Uterus (tissue), 4 donors: Measurements from ENCODE around the gene ZNF486. TPM values are rescaled to one million over a fixed set of nuclear protein-coding genes. Genes with fewer than 3 reads are reported as not detected.

Experiments used
- DNase-seq, 2 donors: peaks; one replicate each; pipeline ENCODE4 v3.0.0-alpha.2; 2019 to 2020
- H3K27ac ChIP-seq, 2 donors: fragments of 200-600 bp; sonication (generic); 1 replicate in 1 of 2; 2 replicates in 1 of 2; pipeline ENCODE4 v1.5.1; 2016 to 2018
- H3K27me3 ChIP-seq, 2 donors: fragments of 200-600 bp; sonication (generic); one replicate each; pipeline ENCODE4 v1.5.1; 2018 to 2019; ENCODE audit warnings: control low read depth in 1 of 2
- H3K36me3 ChIP-seq, 2 donors: fragments of 200-600 bp; sonication (generic); one replicate each; pipeline ENCODE4 v1.5.1; 2019; ENCODE audit warnings: control low read depth in 1 of 2
- H3K4me1 ChIP-seq, 2 donors: fragments of 200-600 bp; sonication (generic); one replicate each; pipeline ENCODE4 v1.5.1; 2018 to 2019; ENCODE audit warnings: control low read depth in 1 of 2
- H3K4me3 ChIP-seq, 2 donors: fragments of 200-600 bp; sonication (generic); 1 replicate in 1 of 2; 2 replicates in 1 of 2; pipeline ENCODE4 v1.5.1; 2018 to 2019; ENCODE audit warnings: mild to moderate bottlenecking in 1 of 2
- H3K9me3 ChIP-seq, 2 donors: fragments of 200-600 bp; sonication (generic); one replicate each; pipeline ENCODE4 v1.5.1; 2019; ENCODE audit warnings: control low read depth in 1 of 2
- POLR2A ChIP-seq, 2 donors: fragments of 450-650 bp; IDR thresholded peaks; one replicate each; pipeline ENCODE4 v1.6.1; 2016; ENCODE audit warnings: antibody characterized with exemption in 2 of 2, mild to moderate bottlenecking in 1 of 2, moderate library complexity in 1 of 2
- intact Hi-C: fragments of 100-400 bp; cut with DNase I; formaldehyde crosslinking; loops from one replicate; pipeline ENCODE4 v1.15.1; 2023; ENCODE audit warnings: low total_unique reads
- total RNA-seq, 4 donors: library from RNA; depleted of rRNA in 3 of 4; stranded (reverse); fragments of >200 nt in 3 of 4; gene quantifications; one replicate each; pipeline versions ENCODE4 v1.1.0 to v1.2.4, GENCODE V29; 2014 to 2023
- TF ChIP-seq, protein P1 (sequence below), 4 experiments: fragments of 200-600 bp in 2 of 4; fragments of 450-650 bp in 2 of 4; sonication (generic) in 2 of 4; IDR thresholded peaks; one replicate each; pipeline ENCODE4 v1.5.1; 2016 to 2019; ENCODE audit warnings: antibody characterized with exemption in 4 of 4, mild to moderate bottlenecking in 2 of 4, moderate library complexity in 1 of 4
- donor health status: DM: yes; HTN: yes; CAD: no.

The ZNF486 gene
- total RNA-seq, 4 donors from 2014 or later = 2.8 to 16.9 (median 6.3) TPM

DNA sequence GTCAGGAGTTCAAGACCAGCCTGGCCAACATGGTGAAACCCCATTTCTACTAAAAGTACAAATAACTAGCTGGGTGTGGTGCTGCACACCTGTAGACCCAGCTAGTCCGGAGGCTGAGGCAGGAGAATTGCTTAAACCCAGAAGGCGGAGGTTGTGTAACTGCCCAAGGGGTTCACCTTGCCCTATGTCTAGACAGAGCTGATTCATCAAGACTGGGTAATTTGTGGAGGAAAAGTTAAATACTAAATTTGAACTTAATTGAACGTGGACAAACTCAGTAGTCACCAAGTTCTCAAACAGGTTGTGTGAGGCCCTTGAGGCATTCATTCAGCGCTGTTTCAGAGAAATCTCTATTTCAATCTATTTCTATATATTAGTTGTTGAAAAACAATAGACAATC, 13.7 kb upstream of the ZNF486 start:
- Histone ChIP-seq H3K4me3 (no peak overlapping the region), H3K9me3 (no peaks in the 10 kb centered on the region), H3K27me3 (no peaks in the 10 kb centered on the region), H3K4me1 (no peaks in the 10 kb centered on the region), H3K36me3 (no peaks in the 10 kb centered on the region), H3K27ac (no peak overlapping the region)
- no peak for DNase-seq
- TF ChIP-seq, protein P1, sequence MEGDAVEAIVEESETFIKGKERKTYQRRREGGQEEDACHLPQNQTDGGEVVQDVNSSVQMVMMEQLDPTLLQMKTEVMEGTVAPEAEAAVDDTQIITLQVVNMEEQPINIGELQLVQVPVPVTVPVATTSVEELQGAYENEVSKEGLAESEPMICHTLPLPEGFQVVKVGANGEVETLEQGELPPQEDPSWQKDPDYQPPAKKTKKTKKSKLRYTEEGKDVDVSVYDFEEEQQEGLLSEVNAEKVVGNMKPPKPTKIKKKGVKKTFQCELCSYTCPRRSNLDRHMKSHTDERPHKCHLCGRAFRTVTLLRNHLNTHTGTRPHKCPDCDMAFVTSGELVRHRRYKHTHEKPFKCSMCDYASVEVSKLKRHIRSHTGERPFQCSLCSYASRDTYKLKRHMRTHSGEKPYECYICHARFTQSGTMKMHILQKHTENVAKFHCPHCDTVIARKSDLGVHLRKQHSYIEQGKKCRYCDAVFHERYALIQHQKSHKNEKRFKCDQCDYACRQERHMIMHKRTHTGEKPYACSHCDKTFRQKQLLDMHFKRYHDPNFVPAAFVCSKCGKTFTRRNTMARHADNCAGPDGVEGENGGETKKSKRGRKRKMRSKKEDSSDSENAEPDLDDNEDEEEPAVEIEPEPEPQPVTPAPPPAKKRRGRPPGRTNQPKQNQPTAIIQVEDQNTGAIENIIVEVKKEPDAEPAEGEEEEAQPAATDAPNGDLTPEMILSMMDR (IDR thresholded peaks at IDR 0.05) = no peak
- no peak for TF ChIP-seq POLR2A (IDR thresholded peaks at IDR 0.05)
- intact Hi-C loops = no loop called here

- no peaks in the 10 kb centered on the region for H3K9me3 ChIP-seq
- intact Hi-C loops = no loop called here
- H3K4me3 ChIP-seq = no peak overlapping the region
- no peaks in the 10 kb centered on the region for H3K27me3 ChIP-seq
- no peaks in the 10 kb centered on the region for H3K36me3 ChIP-seq
- no peak for TF ChIP-seq POLR2A (IDR thresholded peaks at IDR 0.05)
- TF ChIP-seq, protein P1 (IDR thresholded peaks at IDR 0.05) = no peak
- no peak for DNase-seq
- H3K27ac ChIP-seq = no peak overlapping the region
- no peaks in the 10 kb centered on the region for H3K4me1 ChIP-seq
Measured at GRCh38 chr19:20154636-20155035, 12.4 kb upstream of the ZNF486 start.

- no peak overlapping the region for H3K27ac ChIP-seq
- no peaks in the 10 kb centered on the region for H3K27me3 ChIP-seq
- H3K9me3 ChIP-seq = no peaks in the 10 kb centered on the region
- TF ChIP-seq POLR2A (IDR thresholded peaks at IDR 0.05) = no peak
- DNase-seq = no peak
- H3K4me1 ChIP-seq = no peaks in the 10 kb centered on the region
- H3K4me3 ChIP-seq = no peak overlapping the region
- no peaks in the 10 kb centered on the region for H3K36me3 ChIP-seq
- intact Hi-C loops = no loop called here
Measured at GRCh38 chr19:20162821-20163220, 4.2 kb upstream of the ZNF486 start.

GRCh38 chr19:20164456-20164855, 2.6 kb upstream of the ZNF486 start:
- no peaks in the 10 kb centered on the region for H3K9me3 ChIP-seq
- no peak for DNase-seq
- no peaks in the 10 kb centered on the region for H3K4me1 ChIP-seq
- H3K27me3 ChIP-seq = no peaks in the 10 kb centered on the region
- H3K36me3 ChIP-seq = no peaks in the 10 kb centered on the region
- intact Hi-C loops = no loop called here
- no peak overlapping the region for H3K4me3 ChIP-seq
- TF ChIP-seq, protein P1 (IDR thresholded peaks at IDR 0.05) = no peak
- no peak for TF ChIP-seq POLR2A (IDR thresholded peaks at IDR 0.05)
- no peak overlapping the region for H3K27ac ChIP-seq

- H3K4me3 ChIP-seq = no peak overlapping the region
- DNase-seq = no peak
- no peaks in the 10 kb centered on the region for H3K4me1 ChIP-seq
- intact Hi-C loops = no loop called here
- no peaks in the 10 kb centered on the region for H3K9me3 ChIP-seq
- no peaks in the 10 kb centered on the region for H3K36me3 ChIP-seq
- no peaks in the 10 kb centered on the region for H3K27me3 ChIP-seq
- H3K27ac ChIP-seq = no peak overlapping the region
- TF ChIP-seq POLR2A (IDR thresholded peaks at IDR 0.05) = no peak
- TF ChIP-seq, protein P1 (IDR thresholded peaks at IDR 0.05) = no peak
Measured at GRCh38 chr19:20165971-20166592, 932 bp upstream of the ZNF486 start.
